CD4-positive, alpha-beta T cell treated with Interleukin-6 for 4 hours (primary cell): Measurements from ENCODE around the gene HIP1R.
A peak's percentile ranks its signal among the peaks of the same experiment; 100 is the strongest.
"Not testable (repeated sequence)": the region's sequence is repeated elsewhere in the genome, so short reads cannot be mapped to it uniquely, and the experiment has no call there.

Experiments
- DNase-seq: peaks from one replicate; pipeline ENCODE4 v3.0.0-alpha.2; 2020; ENCODE audit warnings: mixed read lengths

HIP1R gene

GRCh38 chr12:122834921-122835749 lies at the start of gene HIP1R:
HIP1R (plus strand) TSS chr12:122835457; CDS start chr12:122835551, 94 bp downstream.
- DNase-seq, result peak; percentile 67

- no peak for DNase-seq
Observed at GRCh38 chr12:122785503-122785902, 49.8 kb upstream of the HIP1R start.

- DNase-seq, result no peak
Observed at GRCh38 chr12:122788387-122788786, 46.9 kb upstream of the HIP1R start.

- no peak for DNase-seq
Observed at GRCh38 chr12:122789637-122790036, 45.6 kb upstream of the HIP1R start.

GRCh38 chr12:122790393-122791075 lies 44.7 kb upstream of the HIP1R start:
- DNase-seq, result no peak

- DNase-seq, result peak; percentile 14
Observed at GRCh38 chr12:122793685-122794106, 41.6 kb upstream of the HIP1R start.

GRCh38 chr12:122795807-122796206 lies 39.5 kb upstream of the HIP1R start:
- no peak for DNase-seq

- no peak for DNase-seq
Observed at GRCh38 chr12:122799641-122800243, 35.5 kb upstream of the HIP1R start.

- no peak for DNase-seq
Observed at GRCh38 chr12:122803937-122804336, 31.3 kb upstream of the HIP1R start.

- DNase-seq, result not testable (repeated sequence)
Observed at GRCh38 chr12:122804957-122805356, 30.3 kb upstream of the HIP1R start.

- no peak for DNase-seq
Observed at GRCh38 chr12:122807651-122808050, 27.6 kb upstream of the HIP1R start.

- no peak for DNase-seq
Observed at GRCh38 chr12:122811777-122812176, 23.5 kb upstream of the HIP1R start.

GRCh38 chr12:122813310-122813713 lies 21.9 kb upstream of the HIP1R start:
- no peak for DNase-seq

- DNase-seq, result no peak
Observed at GRCh38 chr12:122819209-122819785, 16.0 kb upstream of the HIP1R start.

GRCh38 chr12:122820138-122820537 lies 15.1 kb upstream of the HIP1R start:
- no peak for DNase-seq

- DNase-seq, result no peak
Observed at GRCh38 chr12:122820838-122821271, 14.4 kb upstream of the HIP1R start.

GRCh38 chr12:122823429-122823828 lies 11.8 kb upstream of the HIP1R start:
- no peak for DNase-seq

- DNase-seq, result peak; percentile 51
Observed at GRCh38 chr12:122825773-122826724, 9.2 kb upstream of the HIP1R start.

- DNase-seq, result no peak
Observed at GRCh38 chr12:122827258-122827657, 8.0 kb upstream of the HIP1R start.

GRCh38 chr12:122830517-122831214 lies 4.6 kb upstream of the HIP1R start:
- DNase-seq, result no peak
